CD14-positive monocyte (primary cell): ENCODE data around the gene CASP8. TPM values are rescaled to one million over a fixed set of nuclear protein-coding genes. Genes with fewer than 3 reads are reported as not detected.

Experiments used
- DNase-seq, 3 donors: peaks; one replicate each; pipeline ENCODE4 v3.0.0-alpha.2; 2011 to 2022
- H2AFZ ChIP-seq: 2 replicates; pipeline ENCODE4 v1.6.0; 2012; ENCODE audit warnings: mild to moderate bottlenecking, low read depth, low read length, inconsistent platforms; ENCODE audit not compliant: insufficient read depth, poor library complexity, severe bottlenecking
- H3K27ac ChIP-seq, 2 donors: 1 replicate in 1 of 2; 2 replicates in 1 of 2; pipeline ENCODE4 v1.5.1; 2012 to 2013; ENCODE audit warnings: low read length in 2 of 2, control low read depth in 1 of 2, inconsistent platforms in 1 of 2, low read depth in 1 of 2, mild to moderate bottlenecking in 1 of 2
- H3K27me3 ChIP-seq, 2 donors: one replicate each; pipeline versions ENCODE4 v1.6.0 to v1.6.1; 2011 to 2013; ENCODE audit warnings: low read length in 2 of 2; ENCODE audit not compliant: control insufficient read depth in 2 of 2, insufficient read depth in 2 of 2
- H3K36me3 ChIP-seq, 2 donors: replicated peaks in 1 of 2; 1 replicate in 1 of 2; 2 replicates in 1 of 2; pipeline versions ENCODE4 v1.5.1 to v1.6.1; 2012 to 2013; ENCODE audit warnings: low read length in 2 of 2, control low read depth in 1 of 2, inconsistent platforms in 1 of 2, mild to moderate bottlenecking in 1 of 2; ENCODE audit not compliant: insufficient read depth in 2 of 2, control insufficient read depth in 1 of 2
- H3K4me1 ChIP-seq, 2 donors: 1 replicate in 1 of 2; 2 replicates in 1 of 2; pipeline versions ENCODE4 v1.5.1 to v1.6.1; 2012 to 2013; ENCODE audit warnings: low read length in 2 of 2, control low read depth in 1 of 2, inconsistent platforms in 1 of 2, mild to moderate bottlenecking in 1 of 2, moderate library complexity in 1 of 2; ENCODE audit not compliant: insufficient read depth in 2 of 2, control insufficient read depth in 1 of 2
- H3K4me2 ChIP-seq: replicated peaks from 2 replicates; pipeline ENCODE3; 2012; ENCODE audit warnings: low read length, moderate library complexity, mild to moderate bottlenecking; ENCODE audit not compliant: poor library complexity, severe bottlenecking; ENCODE audit errors: extremely low read depth
- H3K4me3 ChIP-seq, 3 experiments: fragments of 200-600 bp in 1 of 3; sonication (generic) in 1 of 3; replicated peaks in 1 of 3; 1 replicate in 2 of 3; 2 replicates in 1 of 3; pipeline ENCODE4 v1.5.1; 2011 to 2013; ENCODE audit warnings: low read length in 3 of 3, mild to moderate bottlenecking in 3 of 3, control low read depth in 2 of 3, low read depth in 2 of 3, inconsistent platforms in 1 of 3, moderate library complexity in 1 of 3
- H3K79me2 ChIP-seq: 2 replicates; pipeline ENCODE4 v1.6.0; 2012; ENCODE audit warnings: mild to moderate bottlenecking, control low read depth, inconsistent platforms, low read length, moderate library complexity; ENCODE audit not compliant: insufficient read depth
- H3K9ac ChIP-seq: 2 replicates; pipeline ENCODE4 v1.6.0; 2017; ENCODE audit warnings: low read length, mild to moderate bottlenecking; ENCODE audit not compliant: insufficient read depth, poor library complexity, severe bottlenecking
- H3K9me3 ChIP-seq, 2 donors: replicated peaks in 1 of 2; 1 replicate in 1 of 2; 2 replicates in 1 of 2; pipeline versions ENCODE4 v1.5.1 to v1.6.1; 2012 to 2013; ENCODE audit warnings: low read length in 2 of 2, control low read depth in 1 of 2; ENCODE audit not compliant: control insufficient read depth in 1 of 2, insufficient read depth in 1 of 2
- H4K20me1 ChIP-seq: 2 replicates; pipeline ENCODE4 v1.6.0; 2012; ENCODE audit warnings: mild to moderate bottlenecking, low read length, control low read depth, moderate library complexity; ENCODE audit not compliant: insufficient read depth
- H3K27ac Mint-ChIP-seq, 7 donors: one replicate each; pipeline ENCODE4 v1.8.0; 2020; ENCODE audit warnings: mild to moderate bottlenecking in 7 of 7, mixed read lengths in 7 of 7, moderate library complexity in 6 of 7, inconsistent platforms in 2 of 7
- H3K27me3 Mint-ChIP-seq, 3 donors: one replicate each; pipeline ENCODE4 v1.8.0; 2021 to 2022; ENCODE audit warnings: low read depth in 3 of 3, mild to moderate bottlenecking in 3 of 3, mixed read lengths in 3 of 3, moderate library complexity in 3 of 3, inconsistent platforms in 1 of 3
- H3K36me3 Mint-ChIP-seq, 2 donors: one replicate each; pipeline ENCODE4 v1.8.0; 2020; ENCODE audit warnings: mixed read lengths in 2 of 2, inconsistent platforms in 1 of 2, mild to moderate bottlenecking in 1 of 2
- H3K4me1 Mint-ChIP-seq: one replicate; pipeline ENCODE4 v1.8.0; 2020; ENCODE audit warnings: mild to moderate bottlenecking, mixed read lengths
- H3K4me3 Mint-ChIP-seq, 2 donors: one replicate each; pipeline ENCODE4 v1.8.0; 2020; ENCODE audit warnings: mild to moderate bottlenecking in 2 of 2, mixed read lengths in 2 of 2, moderate library complexity in 1 of 2
- H3K9me3 Mint-ChIP-seq, 7 donors: one replicate each; pipeline ENCODE4 v1.8.0; 2020 to 2022; ENCODE audit warnings: mixed read lengths in 7 of 7, mild to moderate bottlenecking in 6 of 7, moderate library complexity in 6 of 7, inconsistent platforms in 2 of 7
- CTCF ChIP-seq: fragments of 200-600 bp; IDR thresholded peaks from one replicate; pipeline ENCODE4 v1.8.0; 2022; ENCODE audit warnings: antibody characterized with exemption, mild to moderate bottlenecking
- WGBS: methylation state at CpG from one replicate; pipeline ENCODE4 v1.1.5; 2013; ENCODE audit warnings: missing lambda C conversion rate; ENCODE audit not compliant: insufficient coverage; 5-methylcytosine and 5-hydroxymethylcytosine counted together
- intact Hi-C, 2 donors: fragments of 100-400 bp; cut with micrococcal nuclease; formaldehyde crosslinking; loops; one replicate each; pipeline versions ENCODE4 v1.15.0 to v1.15.1; 2023
- polyA plus RNA-seq, 3 donors: library from polyadenylated mRNA; depleted of rRNA in 1 of 3; unstranded in 2 of 3; stranded (reverse) in 1 of 3; fragments of 300-500 nt in 2 of 3; fragments of >200 nt in 1 of 3; fragmentation: Illumina TruSeq in 2 of 3; gene quantifications; 1 replicate in 2 of 3; 2 replicates in 1 of 3; pipeline ENCODE4 v1.2.3, GENCODE V29; 2012 to 2021

CASP8 gene
- polyA plus RNA-seq, 3 donors: 40.0 to 123 (median 80.7) TPM

- no peaks in the 10 kb centered on the region for H3K9me3 ChIP-seq
- no peak overlapping the region for H2AFZ ChIP-seq
- peaks cover 100% of the 10 kb centered on the region for H3K79me2 ChIP-seq
- peaks cover 21 to 35% of the 10 kb centered on the region in 2 donors for H3K36me3 ChIP-seq
- peak overlapping the region in 1 of 2 donors; percentile 75 for H3K27ac ChIP-seq
- no peak for DNase-seq
- Mint-ChIP-seq H3K4me1 (peaks cover 69% of the 10 kb centered on the region), H3K27ac (peak overlapping the region in 3 of 7 donors; percentile 46 to 56 (median 48)), H3K36me3 (peaks cover 27 to 40% of the 10 kb centered on the region in 2 donors), H3K27me3 (peaks cover 0 to 1% (median 0%) of the 10 kb centered on the region in 3 donors), H3K9me3 (peaks cover 0 to 2% (median 0%) of the 10 kb centered on the region in 7 donors), H3K4me3 (peak overlapping the region; percentile 20 to 67)
- intact Hi-C loops: no loop called here
- H3K9ac ChIP-seq: no peak overlapping the region
- no peaks in the 10 kb centered on the region for H3K27me3 ChIP-seq
- 0% methylated on average over 1 of the region's 2 CpGs for WGBS
- no peak for TF ChIP-seq CTCF
- H3K4me1 ChIP-seq: peaks cover 45 to 58% of the 10 kb centered on the region in 2 donors
- peaks cover 64% of the 10 kb centered on the region for H4K20me1 ChIP-seq
- H3K4me2 ChIP-seq: peak overlapping the region; percentile 96
- peak overlapping the region in 1 of 3 experiments; percentile 87 for H3K4me3 ChIP-seq
Observed at GRCh38 chr2:201263779-201264178, 3.4 kb downstream of the CASP8 start.

- Histone ChIP-seq H3K9ac (no peak overlapping the region), H3K4me3 (no peak overlapping the region), H3K36me3 (peaks cover 28 to 44% of the 10 kb centered on the region in 2 donors), H4K20me1 (peaks cover 73% of the 10 kb centered on the region), H2AFZ (no peak overlapping the region), H3K4me1 (peaks cover 36 to 50% of the 10 kb centered on the region in 2 donors), H3K9me3 (no peaks in the 10 kb centered on the region), H3K4me2 (peak overlapping the region; percentile 96), H3K27me3 (no peaks in the 10 kb centered on the region), H3K79me2 (peaks cover 100% of the 10 kb centered on the region), H3K27ac (peak overlapping the region in 1 of 2 donors; percentile 75)
- 96% methylated on average over 3 of the region's 7 CpGs for WGBS
- no peak for DNase-seq
- peaks cover 0 to 1% (median 0%) of the 10 kb centered on the region in 3 donors for H3K27me3 Mint-ChIP-seq
- H3K4me1 Mint-ChIP-seq: peaks cover 62% of the 10 kb centered on the region
- H3K4me3 Mint-ChIP-seq: peak overlapping the region in 1 of 2 donors; percentile 24
- TF ChIP-seq CTCF: no peak
- H3K27ac Mint-ChIP-seq: peak overlapping the region; percentile 53 to 91 (median 76)
- peaks cover 0 to 2% (median 0%) of the 10 kb centered on the region in 7 donors for H3K9me3 Mint-ChIP-seq
- H3K36me3 Mint-ChIP-seq: peaks cover 34 to 48% of the 10 kb centered on the region in 2 donors
- intact Hi-C loops: no loop called here
Observed at GRCh38 chr2:201264472-201265173, 4.3 kb downstream of the CASP8 start.
